GM21825 (cell line): ENCODE data around the gene HNRNPU.
A peak's percentile ranks its signal among the peaks of the same experiment; 100 is the strongest.

Experiments
- ATAC-seq: cut with Tn5 transposase; IDR thresholded peaks from one replicate; pipeline ENCODE4 v1.9.1; 2021; ENCODE audit warnings: mild to moderate bottlenecking, moderate library complexity; ENCODE audit not compliant: unreplicated experiment

HNRNPU gene

GRCh38 chr1:244804841-244805240 is 59.5 kb downstream of the HNRNPU start:
- no peak for ATAC-seq

DNA sequence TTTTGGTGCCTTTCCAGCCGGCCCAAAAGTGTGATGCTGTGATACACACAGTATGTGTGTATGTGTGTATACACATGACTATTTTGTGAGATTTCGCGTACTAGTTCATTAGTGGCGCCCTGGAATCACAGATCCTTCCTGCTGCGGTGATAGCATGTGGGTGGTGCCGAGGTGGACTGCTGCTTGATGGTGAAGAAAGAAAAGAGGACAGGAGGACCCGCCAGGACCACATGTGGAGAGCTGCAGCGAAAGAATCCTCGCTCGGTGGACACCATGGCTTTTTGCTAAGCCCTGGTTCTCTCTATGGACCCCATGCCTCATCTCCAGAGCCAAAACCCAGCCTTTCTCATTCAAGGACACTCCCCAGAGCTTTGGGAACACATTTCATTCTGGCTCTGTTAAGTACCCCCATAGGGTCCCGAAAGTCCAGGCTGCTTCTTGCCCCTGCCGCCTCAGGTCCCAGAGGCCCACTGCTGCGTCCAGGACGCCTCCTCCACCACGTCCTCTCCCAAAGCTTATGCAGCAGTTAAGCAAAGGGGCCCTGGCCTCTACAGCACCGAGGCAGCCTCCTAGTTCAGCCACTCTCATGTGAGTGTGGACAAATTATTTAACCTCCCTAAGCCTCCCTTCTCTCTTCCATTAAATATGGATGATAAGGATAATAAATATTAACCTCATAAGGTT is 61.6 kb downstream of the HNRNPU start:
- no peak for ATAC-seq

GRCh38 chr1:244802041-244802440 is 62.3 kb downstream of the HNRNPU start:
- no peak for ATAC-seq

GRCh38 chr1:244801246-244801645 is 63.1 kb downstream of the HNRNPU start:
- ATAC-seq = peak; percentile 84

- ATAC-seq = no peak
These were observed 63.5 kb downstream of the HNRNPU start for GRCh38 chr1:244800821-244801220.
